PC-9 (cell line): ENCODE results near the gene DOCK2.

Experiments used
- CTCF ChIP-seq: fragments of 200-600 bp; sonication (generic); conservative IDR thresholded peaks from 2 replicates; pipeline ENCODE4 v1.6.1; 2017; ENCODE audit warnings: mixed run types, antibody characterized with exemption, mild to moderate bottlenecking, moderate library complexity
- EZH2 ChIP-seq: fragments of 200-600 bp; sonication (generic); IDR thresholded peaks from 2 replicates; pipeline ENCODE4 v1.8.0; 2017; ENCODE audit warnings: antibody characterized with exemption, low read depth

- no peak for TF ChIP-seq CTCF
- no peak for TF ChIP-seq EZH2
These were observed 384.4 kb downstream of the DOCK2 start for GRCh38 chr5:170021506-170021905.
